ENCODE results near the gene MAB21L4.

MAB21L4 gene

GRCh38 chr2:240895656-240896388, at the start of gene MAB21L4:
Gene MAB21L4 (minus strand): TSS chr2:240896156. CDS start chr2:240895997, 159 bp downstream.
- DNase-seq (ENCODE audit: insufficient read length, low spot score) (no peak), FAIRE-seq (no peak)
- no peak for TF ChIP-seq CTCF (IDR thresholded peaks at IDR 0.05; ENCODE audit: insufficient read depth, missing control alignments)

GRCh38 chr2:240936106-240936505, 40.1 kb upstream of the MAB21L4 start:
- no peak for FAIRE-seq
- DNase-seq (ENCODE audit: insufficient read length, low spot score) = no peak
- no peak for TF ChIP-seq CTCF (IDR thresholded peaks at IDR 0.05; ENCODE audit: insufficient read depth, missing control alignments)

- no peak for TF ChIP-seq CTCF (IDR thresholded peaks at IDR 0.05; ENCODE audit: insufficient read depth, missing control alignments)
- no peak for DNase-seq (ENCODE audit: insufficient read length, low spot score)
- no peak for FAIRE-seq
Observed at GRCh38 chr2:240935103-240935876, 39.3 kb upstream of the MAB21L4 start.

- no peak for DNase-seq (ENCODE audit: insufficient read length, low spot score)
- no peak for TF ChIP-seq CTCF (IDR thresholded peaks at IDR 0.05; ENCODE audit: insufficient read depth, missing control alignments)
- FAIRE-seq = no peak
Observed at GRCh38 chr2:240934701-240935102, 38.7 kb upstream of the MAB21L4 start.

- no peak for FAIRE-seq
- DNase-seq (ENCODE audit: insufficient read length, low spot score) = no peak
- no peak for TF ChIP-seq CTCF (IDR thresholded peaks at IDR 0.05; ENCODE audit: insufficient read depth, missing control alignments)
Observed at GRCh38 chr2:240933966-240934700, 38.2 kb upstream of the MAB21L4 start.

- FAIRE-seq (no peak), DNase-seq (ENCODE audit: insufficient read length, low spot score) (no peak)
- no peak for TF ChIP-seq CTCF (IDR thresholded peaks at IDR 0.05; ENCODE audit: insufficient read depth, missing control alignments)
Observed at GRCh38 chr2:240933048-240933965, 37.4 kb upstream of the MAB21L4 start.

Data from D721Med (cell line).